HG02759 (cell line): ENCODE data around the gene APPBP2.
"Not testable (repeated sequence)": the region's sequence is repeated elsewhere in the genome, so short reads cannot be mapped to it uniquely, and the experiment has no call there.

Experiments used
- ATAC-seq: cut with Tn5 transposase; IDR thresholded peaks from one replicate; pipeline ENCODE4 v1.9.1; 2021; ENCODE audit warnings: mild to moderate bottlenecking, moderate library complexity; ENCODE audit not compliant: unreplicated experiment

Gene APPBP2

DNA sequence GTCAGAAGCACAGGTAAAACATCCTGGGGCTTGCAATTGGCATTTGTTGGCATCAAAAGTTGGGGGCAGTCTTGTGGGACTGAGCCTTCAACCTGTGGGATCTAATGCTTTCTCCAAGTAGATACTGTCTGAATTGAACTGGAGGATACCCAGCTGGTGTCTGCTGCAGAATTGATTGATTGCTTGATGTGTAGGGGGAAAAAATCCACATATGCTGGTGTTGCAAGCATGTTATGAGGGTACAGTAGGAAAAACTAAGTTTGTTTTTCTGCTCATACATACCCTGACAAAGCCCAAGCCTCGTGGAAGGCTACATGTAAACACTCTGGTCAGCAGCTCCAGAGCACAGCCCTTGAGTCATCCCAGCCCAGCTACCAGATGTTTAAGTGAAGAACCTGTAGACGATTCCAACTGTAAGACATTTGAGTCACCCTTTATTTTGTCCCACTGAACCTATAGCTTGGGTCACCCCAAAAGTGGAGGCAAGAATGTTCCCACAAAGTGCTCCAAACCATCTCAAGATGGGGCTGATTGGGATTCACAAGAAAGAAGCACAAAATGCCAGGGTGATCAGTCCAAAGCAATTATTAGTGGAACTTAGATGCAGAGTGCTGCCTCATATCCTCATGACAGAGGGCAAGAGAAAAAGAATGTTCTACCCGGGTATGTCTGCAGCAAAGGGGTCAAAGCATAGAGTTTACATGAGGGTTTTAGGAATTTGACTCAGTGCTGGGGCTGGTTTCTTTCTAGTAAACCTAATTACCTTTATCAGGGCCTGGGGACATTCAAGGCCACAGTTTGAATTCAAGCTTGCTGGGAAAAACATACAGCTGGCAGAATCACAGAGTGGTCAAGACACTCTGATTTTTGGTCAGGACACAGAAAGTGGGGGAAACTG is 9.6 kb upstream of the APPBP2 start:
- no peak for ATAC-seq

DNA sequence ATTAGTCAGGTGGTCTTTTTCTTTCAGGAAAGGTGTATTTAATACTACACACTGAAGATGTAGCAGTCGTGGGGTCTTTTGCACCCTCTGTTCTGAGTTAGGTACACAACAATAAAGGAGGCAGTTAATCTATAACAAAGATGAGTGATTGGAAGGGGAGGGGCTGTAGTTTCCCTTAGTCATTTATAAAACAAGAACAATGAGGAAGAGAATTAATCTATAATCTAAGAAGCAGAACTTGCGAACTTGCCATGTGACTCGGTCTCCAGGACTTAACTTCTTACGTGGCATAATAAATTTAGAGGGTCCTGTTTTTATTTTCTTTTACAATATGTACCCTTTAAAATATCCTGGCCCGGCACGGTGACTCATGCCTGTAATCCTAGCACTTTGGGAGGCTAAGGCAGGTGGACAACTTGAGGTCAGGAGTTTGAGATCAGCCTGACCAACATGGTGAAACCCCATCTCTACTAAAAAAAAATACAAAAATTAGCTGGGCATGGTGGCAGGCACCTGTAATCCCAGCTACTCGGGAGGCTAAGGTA is 8.6 kb upstream of the APPBP2 start:
- ATAC-seq: no peak

GRCh38 chr17:60534010-60534555 is 8.0 kb upstream of the APPBP2 start:
- ATAC-seq: no peak

DNA sequence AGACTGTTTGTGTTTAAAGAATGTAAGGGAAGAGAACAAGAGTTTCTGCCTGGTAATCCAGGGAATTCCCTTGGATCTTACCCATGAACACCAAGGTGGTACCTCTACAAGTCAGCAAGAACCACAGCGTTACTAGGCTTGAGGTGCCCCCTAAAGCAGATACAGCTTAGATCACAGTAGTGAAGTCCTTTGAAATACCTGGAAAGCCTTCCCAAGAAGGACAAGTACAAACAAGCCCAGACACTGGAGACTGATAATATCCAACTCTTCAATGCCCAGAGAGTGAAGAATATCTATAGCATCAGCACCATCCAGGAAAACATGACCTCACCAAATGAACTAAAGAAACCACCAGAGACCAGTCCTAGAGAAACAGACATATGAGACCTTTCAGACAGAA is 3.8 kb upstream of the APPBP2 start:
- no peak for ATAC-seq

DNA sequence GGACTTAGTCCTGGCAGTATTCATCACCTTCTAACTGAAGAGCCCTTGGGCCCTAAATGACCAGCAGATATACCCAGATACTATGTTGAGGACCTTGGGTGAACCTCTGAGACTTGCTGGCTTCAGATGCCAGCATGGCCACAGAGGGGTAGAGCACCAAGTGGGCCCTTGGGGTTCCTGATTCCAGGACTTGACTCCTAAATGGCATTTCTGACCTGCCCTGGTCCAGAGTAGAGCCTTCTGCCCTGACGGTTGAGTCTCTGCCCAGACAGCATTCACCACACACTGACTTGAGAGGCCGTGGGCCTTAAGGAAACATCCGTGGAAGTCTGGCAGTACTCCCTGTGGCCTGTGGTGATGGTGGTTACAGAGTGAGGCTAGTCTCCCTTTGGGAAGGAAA is 2.8 kb upstream of the APPBP2 start:
- no peak for ATAC-seq

DNA sequence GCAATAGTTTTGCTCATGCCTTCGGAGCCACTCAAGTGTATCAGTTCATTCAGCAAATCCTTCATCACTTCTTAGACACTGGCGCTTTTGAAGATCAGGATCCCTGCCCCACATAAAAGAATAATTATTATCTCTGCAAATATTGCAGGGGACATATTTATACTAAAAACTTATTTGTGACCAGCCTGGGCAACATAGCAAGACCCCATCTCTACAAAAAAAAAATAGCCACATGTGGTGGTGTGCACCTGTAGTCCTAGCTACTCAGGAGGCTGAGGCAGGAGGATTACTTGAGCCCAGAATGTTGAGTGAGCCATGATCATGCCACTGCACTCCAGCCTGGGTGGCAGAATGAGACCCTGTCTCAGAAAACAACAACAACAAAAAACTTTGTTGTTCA is 1.7 kb upstream of the APPBP2 start:
- no peak for ATAC-seq

GRCh38 chr17:60526726-60527125 is 684 bp upstream of the APPBP2 start:
- no peak for ATAC-seq

GRCh38 chr17:60525328-60525684 is 736 bp downstream of the APPBP2 start:
- no peak for ATAC-seq

- no peak for ATAC-seq
These were observed 1.3 kb downstream of the APPBP2 start for GRCh38 chr17:60524463-60525327.

- no peak for ATAC-seq
These were observed 2.2 kb downstream of the APPBP2 start for GRCh38 chr17:60523822-60524221.

DNA sequence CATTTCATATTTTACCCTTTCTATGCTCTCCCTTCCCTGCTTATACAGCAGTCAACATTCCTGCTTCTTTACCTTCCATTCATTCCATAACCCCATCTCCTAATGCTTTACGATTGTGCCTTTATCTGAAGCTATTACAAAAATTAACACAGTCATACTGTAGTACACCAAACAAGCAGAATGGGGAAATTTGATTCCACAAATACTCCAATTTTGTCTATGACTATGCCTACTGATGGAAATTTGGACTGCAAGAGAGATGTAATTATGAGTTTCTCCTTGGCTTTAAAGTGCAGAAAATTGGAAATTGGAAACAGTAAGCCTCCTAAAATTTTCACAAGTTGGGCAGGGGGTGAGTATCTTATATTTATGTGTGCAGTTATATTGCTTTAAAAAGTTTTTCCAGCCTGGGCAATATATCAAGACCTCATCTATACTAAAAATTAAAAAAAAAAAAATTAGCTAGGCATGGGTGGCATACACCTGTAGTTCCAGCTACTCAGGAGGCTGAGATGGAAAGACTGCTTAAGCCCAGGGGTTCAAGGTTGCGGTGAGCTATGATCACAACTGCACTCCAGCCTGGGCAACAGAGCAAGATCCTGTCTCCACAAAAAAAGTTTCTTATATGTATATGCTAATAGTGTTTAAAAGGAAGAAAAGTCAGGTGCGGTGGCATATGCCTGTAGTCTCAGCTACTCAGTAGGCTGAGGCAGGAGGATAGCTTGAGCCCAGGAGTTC is 3.0 kb downstream of the APPBP2 start:
- no peak for ATAC-seq

DNA sequence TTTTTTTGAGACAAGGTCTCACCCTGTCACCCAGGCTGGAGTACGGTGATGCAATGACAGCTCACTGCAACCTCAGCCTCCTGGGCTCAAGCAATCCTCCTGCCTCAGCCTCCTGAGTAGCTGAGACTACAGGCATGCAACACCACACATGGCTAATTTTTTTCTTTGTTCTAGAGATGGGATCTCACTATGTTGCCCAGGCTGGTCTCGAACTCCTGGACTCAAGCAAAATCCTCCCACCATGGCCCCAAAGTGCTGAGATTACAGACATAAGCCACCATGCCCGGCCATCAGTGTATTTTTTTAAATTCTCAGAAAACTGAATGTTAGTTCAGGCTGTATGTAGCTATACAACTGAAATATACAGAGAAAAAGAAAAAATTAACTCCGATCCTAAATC is 6.2 kb downstream of the APPBP2 start:
- no peak for ATAC-seq

- not testable (repeated sequence) for ATAC-seq
These were observed 10.4 kb downstream of the APPBP2 start for GRCh38 chr17:60515683-60516082.

GRCh38 chr17:60515199-60515598 is 10.8 kb downstream of the APPBP2 start:
- not testable (repeated sequence) for ATAC-seq

GRCh38 chr17:60514500-60514899 is 11.5 kb downstream of the APPBP2 start:
- no peak for ATAC-seq

DNA sequence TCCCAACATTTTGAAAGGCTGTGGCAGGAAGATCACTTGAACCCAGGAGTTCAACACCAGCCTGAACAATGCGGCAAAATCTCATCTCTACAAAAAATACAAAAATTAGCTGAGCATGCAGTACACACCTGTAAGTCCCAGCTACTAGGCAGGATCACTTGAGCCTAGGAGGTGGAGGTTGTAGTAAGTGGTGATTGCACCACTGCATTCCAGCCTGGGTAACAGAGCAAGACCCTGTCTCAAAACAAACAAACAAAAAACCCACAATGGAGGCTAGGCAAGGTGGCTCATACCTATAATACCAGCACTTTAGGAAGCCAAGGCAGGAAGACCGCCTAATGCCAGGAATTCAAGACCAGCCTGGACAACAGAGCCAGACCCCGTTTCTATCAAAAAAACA is 12.0 kb downstream of the APPBP2 start:
- ATAC-seq: no peak

GRCh38 chr17:60513014-60513413 is 13.0 kb downstream of the APPBP2 start:
- no peak for ATAC-seq

- no peak for ATAC-seq
These were observed 15.3 kb downstream of the APPBP2 start for GRCh38 chr17:60510723-60511122.

DNA sequence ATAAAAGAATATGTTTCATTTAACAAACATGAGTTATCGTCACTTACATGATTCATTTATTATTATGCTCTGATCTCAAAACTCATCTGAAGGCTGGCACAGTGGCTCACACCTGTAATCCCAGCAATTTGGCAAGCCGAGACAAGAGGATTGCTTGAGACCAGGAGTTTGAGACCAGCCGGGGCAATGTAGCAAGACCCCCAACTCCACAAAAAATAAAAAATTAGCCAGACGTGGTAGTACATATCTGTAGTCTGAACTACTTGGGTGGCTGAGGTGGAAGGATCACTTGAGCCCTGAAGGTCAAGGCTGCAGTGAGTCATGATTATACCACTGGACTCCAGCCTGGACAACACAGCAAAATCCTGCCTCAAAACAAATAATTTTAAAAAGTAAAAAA is 16.0 kb downstream of the APPBP2 start:
- ATAC-seq: no peak

- ATAC-seq: no peak
These were observed 17.6 kb downstream of the APPBP2 start for GRCh38 chr17:60508384-60508980.
